ENCODE results near the gene RCE1. TPM values are rescaled to one million over a fixed set of nuclear protein-coding genes. Genes with fewer than 3 reads are reported as not detected.
A peak's percentile ranks its signal among the peaks of the same experiment; 100 is the strongest.
"Not testable (repeated sequence)": the region's sequence is repeated elsewhere in the genome, so short reads cannot be mapped to it uniquely, and the experiment has no call there.

The RCE1 gene
- total and polyA plus RNA-seq, 7 experiments from 2014 or later: 17.2 to 47.1 (median 31.2) TPM

- intact Hi-C loops (cut with micrococcal nuclease): loop anchor here in 1 of 2 donors (5.0 kb wide), 1 partner anchor 48 kb away; no protein-coding TSS in a partner anchor
- DNase-seq (no peak), ATAC-seq (no peak)
- H3K36me3 ChIP-seq (ENCODE audit: control insufficient read depth in 2 of 3, insufficient read depth in 3 of 3, low read length in 3 of 3): no peaks in the 10 kb centered on the region
- ChIA-PET CTCF (interaction anchor here (0.9 kb wide), 1 partner anchor 16 kb away, joined by 3 read pairs; no protein-coding TSS in a partner anchor), POLR2A (interaction anchor here (0.5 kb wide), 1 partner anchor 84 kb away, joined by 3 read pairs; no protein-coding TSS in a partner anchor)
- Mint-ChIP-seq H3K4me1 (peaks cover 0 to 2% (median 0%) of the 10 kb centered on the region in 7 donors), H3K36me3 (peaks cover 0 to 9% (median 0%) of the 10 kb centered on the region in 5 donors), H3K4me3 (no peak overlapping the region), H3K9me3 (no peaks in the 10 kb centered on the region), H3K27me3 (no peaks in the 10 kb centered on the region), H3K27ac (no peak overlapping the region)
- no peaks in the 10 kb centered on the region for H3K27me3 ChIP-seq (ENCODE audit: control insufficient read depth in 2 of 2, insufficient read depth in 2 of 2, low read length in 2 of 2)
- H3K27ac ChIP-seq (ENCODE audit: low read depth, low read length): no peak overlapping the region
- no peaks in the 10 kb centered on the region for H3K9me3 ChIP-seq (ENCODE audit: control insufficient read depth in 2 of 3, low read length in 3 of 3)
- H3K4me3 ChIP-seq (ENCODE audit: low read length): no peak overlapping the region
- H3K4me1 ChIP-seq (ENCODE audit: control insufficient read depth in 2 of 2, insufficient read depth in 2 of 2, low read length in 2 of 2): no peaks in the 10 kb centered on the region
Observed at GRCh38 chr11:66815646-66816045, 27.6 kb upstream of the RCE1 start.

GRCh38 chr11:66818231-66818955 is 24.8 kb upstream of the RCE1 start:
- no peaks in the 10 kb centered on the region for H3K27me3 ChIP-seq (ENCODE audit: control insufficient read depth in 2 of 2, insufficient read depth in 2 of 2, low read length in 2 of 2)
- Mint-ChIP-seq H3K9me3 (no peaks in the 10 kb centered on the region), H3K27ac (no peak overlapping the region), H3K4me1 (no peaks in the 10 kb centered on the region), H3K4me3 (no peak overlapping the region), H3K36me3 (peaks cover 0 to 5% (median 0%) of the 10 kb centered on the region in 5 donors), H3K27me3 (no peaks in the 10 kb centered on the region)
- ChIA-PET POLR2A (no interaction called here), CTCF (no interaction called here)
- H3K36me3 ChIP-seq (ENCODE audit: control insufficient read depth in 2 of 3, insufficient read depth in 3 of 3, low read length in 3 of 3): no peaks in the 10 kb centered on the region
- intact Hi-C loops (cut with micrococcal nuclease): loop anchor here in 1 of 2 donors (5.0 kb wide), 1 partner anchor 51 kb away; no protein-coding TSS in a partner anchor
- H3K9me3 ChIP-seq (ENCODE audit: control insufficient read depth in 2 of 3, low read length in 3 of 3): no peaks in the 10 kb centered on the region
- no peaks in the 10 kb centered on the region for H3K4me1 ChIP-seq (ENCODE audit: control insufficient read depth in 2 of 2, insufficient read depth in 2 of 2, low read length in 2 of 2)
- H3K27ac ChIP-seq (ENCODE audit: low read depth, low read length): no peak overlapping the region
- DNase-seq: no peak
- no peak overlapping the region for H3K4me3 ChIP-seq (ENCODE audit: low read length)
- ATAC-seq: no peak

DNA sequence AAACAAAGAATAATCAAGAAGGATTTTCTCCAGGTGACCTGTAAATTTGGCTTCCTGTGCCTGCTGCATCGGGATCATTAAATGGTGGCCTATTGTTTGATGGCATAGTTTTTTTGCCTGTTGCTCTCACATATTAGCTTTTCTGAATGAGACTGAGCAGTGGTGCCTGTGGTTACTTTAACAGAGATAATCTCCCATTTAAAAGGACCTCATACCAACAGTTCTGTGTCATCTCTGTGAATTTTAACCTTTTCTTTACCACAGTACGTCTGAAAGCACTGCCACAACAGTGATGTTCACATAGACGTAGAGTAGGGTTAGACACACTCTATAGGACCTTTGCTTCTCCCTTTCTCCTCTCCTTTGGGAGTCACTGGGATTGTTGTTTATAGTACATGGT is 22.9 kb upstream of the RCE1 start:
- Histone ChIP-seq H3K4me1 (ENCODE audit: control insufficient read depth in 2 of 2, insufficient read depth in 2 of 2, low read length in 2 of 2) (no peaks in the 10 kb centered on the region), H3K36me3 (ENCODE audit: control insufficient read depth in 2 of 3, insufficient read depth in 3 of 3, low read length in 3 of 3) (no peaks in the 10 kb centered on the region), H3K27ac (ENCODE audit: low read depth, low read length) (no peak overlapping the region), H3K27me3 (ENCODE audit: control insufficient read depth in 2 of 2, insufficient read depth in 2 of 2, low read length in 2 of 2) (no peaks in the 10 kb centered on the region), H3K4me3 (ENCODE audit: low read length) (no peak overlapping the region), H3K9me3 (ENCODE audit: control insufficient read depth in 2 of 3, low read length in 3 of 3) (no peaks in the 10 kb centered on the region)
- Mint-ChIP-seq H3K9me3 (no peaks in the 10 kb centered on the region), H3K4me3 (no peak overlapping the region), H3K4me1 (no peaks in the 10 kb centered on the region), H3K36me3 (peaks cover 0 to 5% (median 0%) of the 10 kb centered on the region in 5 donors), H3K27ac (peak overlapping the region in 1 of 9 donors; percentile 36), H3K27me3 (no peaks in the 10 kb centered on the region)
- no peak for DNase-seq
- ChIA-PET CTCF (no interaction called here), POLR2A (no interaction called here)
- no peak for ATAC-seq
- intact Hi-C loops (cut with micrococcal nuclease): no loop called here

- POLR2A ChIA-PET: no interaction called here
- intact Hi-C loops (cut with micrococcal nuclease): no loop called here
- Histone ChIP-seq H3K9me3 (ENCODE audit: control insufficient read depth in 2 of 3, low read length in 3 of 3) (no peaks in the 10 kb centered on the region), H3K4me1 (ENCODE audit: control insufficient read depth in 2 of 2, insufficient read depth in 2 of 2, low read length in 2 of 2) (no peaks in the 10 kb centered on the region), H3K27ac (ENCODE audit: low read depth, low read length) (no peak overlapping the region), H3K27me3 (ENCODE audit: control insufficient read depth in 2 of 2, insufficient read depth in 2 of 2, low read length in 2 of 2) (no peaks in the 10 kb centered on the region), H3K4me3 (ENCODE audit: low read length) (no peak overlapping the region), H3K36me3 (ENCODE audit: control insufficient read depth in 2 of 3, insufficient read depth in 3 of 3, low read length in 3 of 3) (no peaks in the 10 kb centered on the region)
- Mint-ChIP-seq H3K36me3 (peaks cover 0 to 5% (median 0%) of the 10 kb centered on the region in 5 donors), H3K9me3 (no peaks in the 10 kb centered on the region), H3K27me3 (no peaks in the 10 kb centered on the region), H3K4me3 (no peak overlapping the region), H3K4me1 (no peaks in the 10 kb centered on the region), H3K27ac (peak overlapping the region in 1 of 9 donors; percentile 10)
- DNase-seq: no peak
- ATAC-seq: no peak
- CTCF ChIA-PET: no interaction called here
Observed at GRCh38 chr11:66820901-66821300, 22.3 kb upstream of the RCE1 start.

DNA sequence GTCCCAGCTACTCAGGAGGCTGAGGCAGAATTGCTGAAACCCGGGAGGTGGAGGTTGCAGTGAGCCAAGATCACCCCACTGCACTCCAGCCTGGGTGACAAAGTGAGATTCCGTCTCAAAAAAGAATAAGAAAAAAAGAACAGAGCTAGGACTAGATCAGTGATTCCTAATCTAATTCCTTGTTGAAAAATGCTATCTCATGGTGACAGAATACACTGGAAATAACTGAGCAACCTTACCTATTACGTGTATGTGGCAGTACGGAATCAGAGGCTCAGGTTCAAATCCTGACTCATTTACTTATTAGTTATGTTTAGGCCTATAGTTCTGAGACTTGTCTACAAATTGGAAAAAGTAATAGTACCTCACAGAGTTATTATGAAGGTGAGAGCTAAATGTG is 19.5 kb upstream of the RCE1 start:
- POLR2A ChIA-PET: no interaction called here
- CTCF ChIA-PET: no interaction called here
- no peak for DNase-seq

GRCh38 chr11:66824573-66824972 is 18.7 kb upstream of the RCE1 start:
- H3K9me3 Mint-ChIP-seq; H3K27ac ChIP-seq (ENCODE audit: low read depth, low read length); H3K36me3 Mint-ChIP-seq; H3K36me3 ChIP-seq (ENCODE audit: control insufficient read depth in 2 of 3, insufficient read depth in 3 of 3, low read length in 3 of 3); H3K27ac Mint-ChIP-seq; H3K4me1 ChIP-seq (ENCODE audit: control insufficient read depth in 2 of 2, insufficient read depth in 2 of 2, low read length in 2 of 2); intact Hi-C loops (cut with micrococcal nuclease); H3K27me3 ChIP-seq (ENCODE audit: control insufficient read depth in 2 of 2, insufficient read depth in 2 of 2, low read length in 2 of 2); H3K4me3 Mint-ChIP-seq; H3K4me3 ChIP-seq (ENCODE audit: low read length); POLR2A ChIA-PET; H3K9me3 ChIP-seq (ENCODE audit: control insufficient read depth in 2 of 3, low read length in 3 of 3); CTCF ChIA-PET; H3K4me1 Mint-ChIP-seq; DNase-seq; ATAC-seq; H3K27me3 Mint-ChIP-seq: not testable (repeated sequence)

More for the DNA sequence above, 19.5 kb upstream of the RCE1 start:
- H3K27ac Mint-ChIP-seq: no peak overlapping the region
- ATAC-seq: no peak
- intact Hi-C loops (cut with micrococcal nuclease): no loop called here
- Histone ChIP-seq H3K9me3 (ENCODE audit: control insufficient read depth in 2 of 3, low read length in 3 of 3) (no peaks in the 10 kb centered on the region), H3K27me3 (ENCODE audit: control insufficient read depth in 2 of 2, insufficient read depth in 2 of 2, low read length in 2 of 2) (no peaks in the 10 kb centered on the region), H3K27ac (ENCODE audit: low read depth, low read length) (no peak overlapping the region), H3K36me3 (ENCODE audit: control insufficient read depth in 2 of 3, insufficient read depth in 3 of 3, low read length in 3 of 3) (no peaks in the 10 kb centered on the region), H3K4me1 (ENCODE audit: control insufficient read depth in 2 of 2, insufficient read depth in 2 of 2, low read length in 2 of 2) (no peaks in the 10 kb centered on the region), H3K4me3 (ENCODE audit: low read length) (no peak overlapping the region)
- no peaks in the 10 kb centered on the region for H3K27me3 Mint-ChIP-seq
- H3K4me3 Mint-ChIP-seq: no peak overlapping the region
- H3K9me3 Mint-ChIP-seq: no peaks in the 10 kb centered on the region
- H3K4me1 Mint-ChIP-seq: peaks cover 0 to 7% (median 0%) of the 10 kb centered on the region in 7 donors
- peaks cover 0 to 2% (median 0%) of the 10 kb centered on the region in 5 donors for H3K36me3 Mint-ChIP-seq

DNA sequence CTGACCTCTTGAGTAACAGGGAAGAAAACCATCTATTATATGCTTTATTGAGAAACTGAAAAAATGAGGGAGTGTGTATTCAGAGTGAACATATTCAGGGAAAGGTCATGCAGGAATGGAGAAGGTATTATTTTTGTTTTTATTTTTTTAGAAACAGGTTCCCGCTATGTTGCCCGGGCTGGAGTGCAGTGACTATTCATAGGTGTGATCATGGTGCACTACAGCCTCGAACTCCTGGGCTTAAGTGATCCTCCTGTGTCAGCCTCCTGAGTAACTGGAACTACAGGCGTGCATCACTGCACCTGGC is 8.7 kb upstream of the RCE1 start:
- Mint-ChIP-seq H3K27me3 (no peaks in the 10 kb centered on the region), H3K36me3 (peaks cover 0 to 3% (median 0%) of the 10 kb centered on the region in 5 donors), H3K9me3 (no peaks in the 10 kb centered on the region), H3K27ac (peak overlapping the region in 8 of 9 donors; percentile 22 to 92 (median 62)), H3K4me1 (peaks cover 0 to 23% (median 18%) of the 10 kb centered on the region in 7 donors), H3K4me3 (no peak overlapping the region)
- intact Hi-C loops (cut with micrococcal nuclease): loop anchor here (1.0 to 5.0 kb wide), 7 partner anchors 9 to 426 kb away; partner anchors contain the start of gene RCE1 (in 1 of the 2)
- DNase-seq (no peak), ATAC-seq (no peak)
- CTCF ChIA-PET: interaction anchor here (1.1 to 3.5 kb wide), 2 partner anchors 138 to 428 kb away, joined by 3 to 29 read pairs; no protein-coding TSS in a partner anchor
- H3K27me3 ChIP-seq (ENCODE audit: control insufficient read depth in 2 of 2, insufficient read depth in 2 of 2, low read length in 2 of 2): no peaks in the 10 kb centered on the region
- peaks cover 0 to 5% (median 0%) of the 10 kb centered on the region in 3 experiments for H3K36me3 ChIP-seq (ENCODE audit: control insufficient read depth in 2 of 3, insufficient read depth in 3 of 3, low read length in 3 of 3)
- H3K9me3 ChIP-seq (ENCODE audit: control insufficient read depth in 2 of 3, low read length in 3 of 3): no peaks in the 10 kb centered on the region
- no peak overlapping the region for H3K4me3 ChIP-seq (ENCODE audit: low read length)
- POLR2A ChIA-PET: interaction anchor here (0.9 to 1.8 kb wide), 3 partner anchors 8 to 138 kb away, joined by 3 to 7 read pairs (median 5); no protein-coding TSS in a partner anchor
- H3K27ac ChIP-seq (ENCODE audit: low read depth, low read length): peak overlapping the region; percentile 6
- H3K4me1 ChIP-seq (ENCODE audit: control insufficient read depth in 2 of 2, insufficient read depth in 2 of 2, low read length in 2 of 2): peaks cover 3 to 6% of the 10 kb centered on the region in 2 donors
